ENCODE data around the gene AHCYL2. TPM values are rescaled to one million over a fixed set of nuclear protein-coding genes. Genes with fewer than 3 reads are reported as not detected.

Gene AHCYL2
- total RNA-seq, 1 donor from 2014 or later = 39.3 TPM

GRCh38 chr7:129279757-129280156, 54.9 kb downstream of the AHCYL2 start:
- Histone ChIP-seq H3K4me1 (peaks cover 13% of the 10 kb centered on the region), H3K79me2 (ENCODE audit: low read depth) (no peaks in the 10 kb centered on the region), H3K4me3 (no peak overlapping the region), H3K27me3 (no peaks in the 10 kb centered on the region), H4K20me1 (ENCODE audit: low read depth) (no peaks in the 10 kb centered on the region), H3F3A (ENCODE audit: low read depth) (peaks cover 21% of the 10 kb centered on the region), H3K36me3 (no peaks in the 10 kb centered on the region), H2AFZ (replicated peaks) (no peak overlapping the region), H3K27ac (no peak overlapping the region), H3K9me3 (ENCODE audit: low read depth) (no peaks in the 10 kb centered on the region), H3K9ac (no peak overlapping the region), H3K4me2 (no peak overlapping the region)
- TF ChIP-seq CTCF (IDR thresholded peaks at IDR 0.05) = no peak
- TF ChIP-seq EZH2phosphoT487 (IDR thresholded peaks at IDR 0.05) = no peak
- TF ChIP-seq EZH2 (IDR thresholded peaks at IDR 0.05) = no peak
- peaks cover 2% of the 10 kb centered on the region for H3K27me3 Mint-ChIP-seq (ENCODE audit: insufficient read depth, low read depth)
- H3K4me3 Mint-ChIP-seq = no peak overlapping the region
- H3K9me3 Mint-ChIP-seq = peaks cover under 1% of the 10 kb centered on the region
- H3K27ac Mint-ChIP-seq = no peak overlapping the region
- no peak for DNase-seq (ENCODE audit: low spot score)
- H3K4me1 Mint-ChIP-seq = peaks cover 17% of the 10 kb centered on the region
- peaks cover 17% of the 10 kb centered on the region for H3K36me3 Mint-ChIP-seq

GRCh38 chr7:129281163-129281562, 56.3 kb downstream of the AHCYL2 start:
- Histone ChIP-seq H3K79me2 (ENCODE audit: low read depth) (peaks cover 1% of the 10 kb centered on the region), H2AFZ (replicated peaks) (no peak overlapping the region), H3K4me1 (peaks cover 25% of the 10 kb centered on the region), H3K4me3 (no peak overlapping the region), H4K20me1 (ENCODE audit: low read depth) (no peaks in the 10 kb centered on the region), H3K9ac (no peak overlapping the region), H3K9me3 (ENCODE audit: low read depth) (no peaks in the 10 kb centered on the region), H3K36me3 (no peaks in the 10 kb centered on the region), H3F3A (ENCODE audit: low read depth) (peaks cover 21% of the 10 kb centered on the region), H3K27me3 (no peaks in the 10 kb centered on the region), H3K4me2 (no peak overlapping the region), H3K27ac (peak overlapping the region; percentile 11)
- no peak for DNase-seq (ENCODE audit: low spot score)
- Mint-ChIP-seq H3K4me3 (no peak overlapping the region), H3K36me3 (peaks cover 15% of the 10 kb centered on the region), H3K4me1 (peaks cover 29% of the 10 kb centered on the region), H3K27ac (no peak overlapping the region), H3K27me3 (ENCODE audit: insufficient read depth, low read depth) (peaks cover 2% of the 10 kb centered on the region), H3K9me3 (no peaks in the 10 kb centered on the region)
- TF ChIP-seq EZH2 (IDR thresholded peaks at IDR 0.05) (no peak), EZH2phosphoT487 (IDR thresholded peaks at IDR 0.05) (no peak), CTCF (IDR thresholded peaks at IDR 0.05) (no peak)

GRCh38 chr7:129282865-129283264, 58.0 kb downstream of the AHCYL2 start:
- peak overlapping the region; percentile 71 for H3K27ac ChIP-seq
- peak; percentile 28 for DNase-seq (ENCODE audit: low spot score)
- no peak overlapping the region for H2AFZ ChIP-seq (replicated peaks)

More at GRCh38 chr7:129282865-129283264, 58.0 kb downstream of the AHCYL2 start:
- peaks cover 21% of the 10 kb centered on the region for H3F3A ChIP-seq (ENCODE audit: low read depth)
- peaks cover 2% of the 10 kb centered on the region for H3K27me3 Mint-ChIP-seq (ENCODE audit: insufficient read depth, low read depth)
- TF ChIP-seq CTCF (IDR thresholded peaks at IDR 0.05) = no peak
- TF ChIP-seq EZH2phosphoT487 (IDR thresholded peaks at IDR 0.05) = no peak
- TF ChIP-seq EZH2 (IDR thresholded peaks at IDR 0.05) = no peak
- peaks cover 25% of the 10 kb centered on the region for H3K4me1 ChIP-seq
- H3K9me3 Mint-ChIP-seq = no peaks in the 10 kb centered on the region
- peaks cover 10% of the 10 kb centered on the region for H3K36me3 Mint-ChIP-seq
- H3K4me3 ChIP-seq = no peak overlapping the region
- H3K27ac Mint-ChIP-seq = no peak overlapping the region
- H3K27me3 ChIP-seq = no peaks in the 10 kb centered on the region
- peaks cover 9% of the 10 kb centered on the region for H3K79me2 ChIP-seq (ENCODE audit: low read depth)
- no peak overlapping the region for H3K4me2 ChIP-seq
- H4K20me1 ChIP-seq (ENCODE audit: low read depth) = no peaks in the 10 kb centered on the region
- no peaks in the 10 kb centered on the region for H3K9me3 ChIP-seq (ENCODE audit: low read depth)
- no peaks in the 10 kb centered on the region for H3K36me3 ChIP-seq
- H3K9ac ChIP-seq = no peak overlapping the region
- H3K4me3 Mint-ChIP-seq = no peak overlapping the region
- peaks cover 39% of the 10 kb centered on the region for H3K4me1 Mint-ChIP-seq
